SK-N-SH treated with all-trans-retinoic acid at 6 μM for 48 hours (cell line): ENCODE data around the gene ANKRD33B.
"Not testable (repeated sequence)": the region's sequence is repeated elsewhere in the genome, so short reads cannot be mapped to it uniquely, and the experiment has no call there.

Experiments
- ATAC-seq: fragments of 200-7000 bp; cut with Tn5 transposase; 3 replicates; pipeline ENCODE4 v1.9.1; 2020; ENCODE audit warnings: mild to moderate bottlenecking, moderate library complexity
- ARNTL ChIP-seq: fragments of 450-650 bp; formaldehyde crosslinking; IDR thresholded peaks from 2 replicates; pipeline ENCODE4 v1.5.0; 2020; ENCODE audit warnings: low read depth, mild to moderate bottlenecking, moderate library complexity, borderline replicate concordance
- BACH2 ChIP-seq: fragments of 250-450 bp; sonication (Bioruptor Pico); IDR thresholded peaks from 2 replicates; pipeline ENCODE4 v1.9.0; 2021; ENCODE audit warnings: mild to moderate bottlenecking, borderline replicate concordance
- CREB5 ChIP-seq: fragments of 250-450 bp; sonication (Bioruptor Pico); IDR thresholded peaks from 2 replicates; pipeline ENCODE4 v1.5.1; 2020; ENCODE audit warnings: low read depth, mild to moderate bottlenecking, moderate library complexity
- CSDC2 ChIP-seq: fragments of 250-450 bp; sonication (Bioruptor Pico); IDR thresholded peaks from 2 replicates; pipeline ENCODE4 v1.5.0; 2020; ENCODE audit warnings: mild to moderate bottlenecking, moderate library complexity
- CSRNP3 ChIP-seq: fragments of 250-450 bp; sonication (Bioruptor Pico); IDR thresholded peaks from 2 replicates; pipeline ENCODE4 v1.5.1; 2021; ENCODE audit warnings: mild to moderate bottlenecking, moderate library complexity
- ESRRG ChIP-seq: fragments of 250-450 bp; sonication (Bioruptor Pico); IDR thresholded peaks from 2 replicates; pipeline ENCODE4 v1.6.1; 2021; ENCODE audit warnings: mild to moderate bottlenecking
- GLIS3 ChIP-seq: fragments of 250-450 bp; sonication (Bioruptor Pico); IDR thresholded peaks from 2 replicates; pipeline ENCODE4 v1.5.0; 2020; ENCODE audit warnings: mild to moderate bottlenecking, moderate library complexity
- ISL1 ChIP-seq: fragments of 250-450 bp; sonication (Bioruptor Pico); IDR thresholded peaks from 2 replicates; pipeline ENCODE4 v2.1.2; 2022; ENCODE audit warnings: mild to moderate bottlenecking, moderate library complexity
- OSR1 ChIP-seq: fragments of 250-450 bp; sonication (Bioruptor Pico); IDR thresholded peaks from 2 replicates; pipeline ENCODE4 v1.8.0; 2022; ENCODE audit warnings: moderate library complexity, mild to moderate bottlenecking, inconsistent platforms
- PATZ1 ChIP-seq: fragments of 250-450 bp; sonication (Bioruptor Pico); IDR thresholded peaks from 2 replicates; pipeline ENCODE4 v1.8.0; 2020; ENCODE audit warnings: mild to moderate bottlenecking, moderate library complexity, borderline replicate concordance
- POU6F1 ChIP-seq: fragments of 250-450 bp; sonication (Bioruptor Pico); IDR thresholded peaks from 2 replicates; pipeline ENCODE4 v1.8.0; 2021; ENCODE audit warnings: low read depth, mild to moderate bottlenecking, moderate library complexity, borderline replicate concordance
- PPARA ChIP-seq: fragments of 250-450 bp; sonication (Bioruptor Pico); IDR thresholded peaks from 2 replicates; pipeline ENCODE4 v1.5.0; 2020; ENCODE audit warnings: mild to moderate bottlenecking, borderline replicate concordance
- RARB ChIP-seq: fragments of 250-450 bp; sonication (Bioruptor Pico); IDR thresholded peaks from 2 replicates; pipeline ENCODE4 v1.8.0; 2021; ENCODE audit warnings: mild to moderate bottlenecking, moderate library complexity
- SNAI2 ChIP-seq: fragments of 250-450 bp; sonication (Bioruptor Pico); IDR thresholded peaks from 2 replicates; pipeline ENCODE4 v1.5.0; 2020; ENCODE audit warnings: mild to moderate bottlenecking, moderate library complexity
- TSHZ2 ChIP-seq: fragments of 250-450 bp; sonication (Bioruptor Pico); IDR thresholded peaks from 2 replicates; pipeline ENCODE4 v1.5.0; 2020; ENCODE audit warnings: mild to moderate bottlenecking, moderate library complexity
- ZFP3 ChIP-seq: fragments of 250-450 bp; sonication (Bioruptor Pico); IDR thresholded peaks from 2 replicates; pipeline ENCODE4 v1.5.0; 2020; ENCODE audit warnings: mild to moderate bottlenecking, moderate library complexity
- ZFP30 ChIP-seq: fragments of 450-650 bp; formaldehyde crosslinking; IDR thresholded peaks from 2 replicates; pipeline ENCODE4 v1.5.0; 2022; ENCODE audit warnings: mild to moderate bottlenecking, moderate library complexity
- ZNF565 ChIP-seq: fragments of 450-650 bp; formaldehyde crosslinking; conservative IDR thresholded peaks from 2 replicates; pipeline ENCODE4 v1.5.0; 2020; ENCODE audit warnings: low read depth, mild to moderate bottlenecking, moderate library complexity
- ZNF70 ChIP-seq: fragments of 450-650 bp; formaldehyde crosslinking; IDR thresholded peaks from 2 replicates; pipeline ENCODE4 v1.5.0; 2020; ENCODE audit warnings: mild to moderate bottlenecking, moderate library complexity
- ZNF8 ChIP-seq: fragments of 450-650 bp; formaldehyde crosslinking; IDR thresholded peaks from 2 replicates; pipeline ENCODE4 v1.5.0; 2020; ENCODE audit warnings: mild to moderate bottlenecking, moderate library complexity

The ANKRD33B gene

GRCh38 chr5:10563945-10564837 is at the start of gene ANKRD33B:
Gene ANKRD33B (plus strand): TSS chr5:10564070. CDS start chr5:10564468, 398 bp downstream.
- TF ChIP-seq CSDC2 (CRISPR knock-in tag): no peak
- no peak for TF ChIP-seq ZNF70 (CRISPR knock-in tag)
- TF ChIP-seq OSR1 (CRISPR knock-in tag): no peak
- TF ChIP-seq SNAI2: no peak
- no peak for TF ChIP-seq ZFP30 (CRISPR knock-in tag)
- TF ChIP-seq POU6F1 (CRISPR knock-in tag): no peak
- ATAC-seq: peak; percentile 76

- not testable (repeated sequence) for ATAC-seq
Measured at GRCh38 chr5:10514572-10514971, 49.3 kb upstream of the ANKRD33B start.

GRCh38 chr5:10515492-10515891 is 48.4 kb upstream of the ANKRD33B start:
- no peak for ATAC-seq
- TF ChIP-seq ARNTL (CRISPR knock-in tag) (no peak), PATZ1 (CRISPR knock-in tag) (no peak), POU6F1 (CRISPR knock-in tag) (no peak), BACH2 (CRISPR knock-in tag) (no peak), ZNF8 (no peak), SNAI2 (no peak), ESRRG (CRISPR knock-in tag) (no peak), CSDC2 (CRISPR knock-in tag) (no peak), ZNF565 (no peak), GLIS3 (CRISPR knock-in tag) (no peak), ZFP3 (CRISPR knock-in tag) (no peak), CREB5 (CRISPR knock-in tag) (no peak), ZNF70 (CRISPR knock-in tag) (no peak)

GRCh38 chr5:10518347-10518746 is 45.5 kb upstream of the ANKRD33B start:
- ATAC-seq: peak; percentile 34

More at GRCh38 chr5:10518347-10518746, 45.5 kb upstream of the ANKRD33B start:
- TF ChIP-seq ISL1 (CRISPR knock-in tag): no peak
- TF ChIP-seq TSHZ2 (CRISPR knock-in tag): no peak
- no peak for TF ChIP-seq BACH2 (CRISPR knock-in tag)
- no peak for TF ChIP-seq CSRNP3
- no peak for TF ChIP-seq PPARA (CRISPR knock-in tag)
- no peak for TF ChIP-seq POU6F1 (CRISPR knock-in tag)
- TF ChIP-seq RARB: no peak
